ENCODE measurements around the gene LCN10. TPM values are rescaled to one million over a fixed set of nuclear protein-coding genes. Genes with fewer than 3 reads are reported as not detected.

Gene LCN10
- total RNA-seq, 1 experiment from 2014 or later = not detected

GRCh38 chr9:136744773-136745172 lies 2.0 kb upstream of the LCN10 start:
- CTCF ChIA-PET = interaction anchor here (1.0 kb wide), 1 partner anchor 10 kb away, joined by 4 read pairs; no protein-coding TSS in a partner anchor

DNA sequence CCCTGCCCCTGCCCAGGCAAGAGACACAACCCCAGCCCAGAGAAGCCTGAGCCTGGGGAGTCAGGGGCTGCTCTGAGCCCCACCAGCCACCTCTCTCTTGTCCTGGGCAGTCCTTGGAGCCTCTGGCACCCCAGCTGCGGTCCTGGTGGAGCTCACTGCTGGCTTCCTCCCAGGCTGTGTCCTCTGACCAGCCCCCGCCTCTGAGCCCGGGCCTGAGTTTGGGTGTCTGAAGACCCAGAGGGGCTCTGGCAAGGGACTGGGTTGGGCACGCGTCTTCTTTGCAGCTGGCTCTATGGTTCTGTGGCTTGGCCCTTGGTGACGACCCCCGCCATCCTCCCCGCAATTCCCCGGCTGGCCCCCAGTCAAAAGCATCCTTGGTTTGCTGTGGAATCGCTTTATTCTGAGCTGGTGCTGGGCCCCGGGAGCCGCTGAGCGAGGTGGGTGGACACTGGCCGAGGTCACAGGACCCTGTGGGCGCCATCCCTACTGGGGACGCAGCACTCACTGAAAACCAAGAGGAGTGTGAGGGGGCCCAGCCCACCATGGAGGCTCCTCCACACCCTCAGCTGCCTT lies 985 bp upstream of the LCN10 start:
- Mint-ChIP-seq H3K4me1 (ENCODE audit: low read depth, unreplicated experiment) (no peaks in the 10 kb centered on the region), H3K4me3 (ENCODE audit: unreplicated experiment) (no peak overlapping the region), H3K27me3 (ENCODE audit: insufficient read depth, unreplicated experiment) (no peaks in the 10 kb centered on the region), H3K27ac (ENCODE audit: unreplicated experiment) (no peak overlapping the region), H3K9me3 (ENCODE audit: unreplicated experiment) (no peaks in the 10 kb centered on the region), H3K36me3 (ENCODE audit: insufficient read depth, unreplicated experiment) (no peaks in the 10 kb centered on the region)
- no TSS peak for BruUV-seq (replicated peaks)
- intact Hi-C loops (cut with micrococcal nuclease; ENCODE audit: unreplicated experiment) = no loop called here
- Histone ChIP-seq H3K27me3 (replicated peaks; ENCODE audit: control insufficient read depth, insufficient read depth, low read length) (no peaks in the 10 kb centered on the region), H3K36me3 (ENCODE audit: control insufficient read depth, insufficient read depth, low read length) (no peaks in the 10 kb centered on the region), H3K4me3 (ENCODE audit: low read depth, low read length) (no peak overlapping the region), H3K9me3 (no peaks in the 10 kb centered on the region), H3K4me1 (no peaks in the 10 kb centered on the region)
- DNase-seq = no peak
- TF ChIP-seq, protein P1, sequence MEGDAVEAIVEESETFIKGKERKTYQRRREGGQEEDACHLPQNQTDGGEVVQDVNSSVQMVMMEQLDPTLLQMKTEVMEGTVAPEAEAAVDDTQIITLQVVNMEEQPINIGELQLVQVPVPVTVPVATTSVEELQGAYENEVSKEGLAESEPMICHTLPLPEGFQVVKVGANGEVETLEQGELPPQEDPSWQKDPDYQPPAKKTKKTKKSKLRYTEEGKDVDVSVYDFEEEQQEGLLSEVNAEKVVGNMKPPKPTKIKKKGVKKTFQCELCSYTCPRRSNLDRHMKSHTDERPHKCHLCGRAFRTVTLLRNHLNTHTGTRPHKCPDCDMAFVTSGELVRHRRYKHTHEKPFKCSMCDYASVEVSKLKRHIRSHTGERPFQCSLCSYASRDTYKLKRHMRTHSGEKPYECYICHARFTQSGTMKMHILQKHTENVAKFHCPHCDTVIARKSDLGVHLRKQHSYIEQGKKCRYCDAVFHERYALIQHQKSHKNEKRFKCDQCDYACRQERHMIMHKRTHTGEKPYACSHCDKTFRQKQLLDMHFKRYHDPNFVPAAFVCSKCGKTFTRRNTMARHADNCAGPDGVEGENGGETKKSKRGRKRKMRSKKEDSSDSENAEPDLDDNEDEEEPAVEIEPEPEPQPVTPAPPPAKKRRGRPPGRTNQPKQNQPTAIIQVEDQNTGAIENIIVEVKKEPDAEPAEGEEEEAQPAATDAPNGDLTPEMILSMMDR (IDR thresholded peaks at IDR 0.05; ENCODE audit: insufficient read depth in 1 of 2, low read depth in 1 of 2, low read length in 1 of 2, severe bottlenecking in 1 of 2, unreplicated experiment in 1 of 2) = no peak
- CTCF ChIA-PET = interaction anchor here (1.0 kb wide), 1 partner anchor 11 kb away, joined by 4 read pairs; no protein-coding TSS in a partner anchor
- POLR2A ChIA-PET = no interaction called here

More at GRCh38 chr9:136744773-136745172, 2.0 kb upstream of the LCN10 start:
- H3K4me1 Mint-ChIP-seq (ENCODE audit: low read depth, unreplicated experiment) = no peaks in the 10 kb centered on the region
- no peak overlapping the region for H3K27ac Mint-ChIP-seq (ENCODE audit: unreplicated experiment)
- Histone ChIP-seq H3K4me1 (no peaks in the 10 kb centered on the region), H3K9me3 (no peaks in the 10 kb centered on the region), H3K36me3 (ENCODE audit: control insufficient read depth, insufficient read depth, low read length) (no peaks in the 10 kb centered on the region), H3K4me3 (ENCODE audit: low read depth, low read length) (no peak overlapping the region), H3K27me3 (replicated peaks; ENCODE audit: control insufficient read depth, insufficient read depth, low read length) (no peaks in the 10 kb centered on the region)
- no peaks in the 10 kb centered on the region for H3K36me3 Mint-ChIP-seq (ENCODE audit: insufficient read depth, unreplicated experiment)
- POLR2A ChIA-PET = no interaction called here
- intact Hi-C loops (cut with micrococcal nuclease; ENCODE audit: unreplicated experiment) = no loop called here
- TF ChIP-seq, protein P1 (IDR thresholded peaks at IDR 0.05; ENCODE audit: insufficient read depth in 1 of 2, low read depth in 1 of 2, low read length in 1 of 2, severe bottlenecking in 1 of 2, unreplicated experiment in 1 of 2) = no peak
- H3K9me3 Mint-ChIP-seq (ENCODE audit: unreplicated experiment) = no peaks in the 10 kb centered on the region
- H3K27me3 Mint-ChIP-seq (ENCODE audit: insufficient read depth, unreplicated experiment) = no peaks in the 10 kb centered on the region
- no peak for DNase-seq
- no TSS peak for BruUV-seq (replicated peaks)
- no peak overlapping the region for H3K4me3 Mint-ChIP-seq (ENCODE audit: unreplicated experiment)

DNA sequence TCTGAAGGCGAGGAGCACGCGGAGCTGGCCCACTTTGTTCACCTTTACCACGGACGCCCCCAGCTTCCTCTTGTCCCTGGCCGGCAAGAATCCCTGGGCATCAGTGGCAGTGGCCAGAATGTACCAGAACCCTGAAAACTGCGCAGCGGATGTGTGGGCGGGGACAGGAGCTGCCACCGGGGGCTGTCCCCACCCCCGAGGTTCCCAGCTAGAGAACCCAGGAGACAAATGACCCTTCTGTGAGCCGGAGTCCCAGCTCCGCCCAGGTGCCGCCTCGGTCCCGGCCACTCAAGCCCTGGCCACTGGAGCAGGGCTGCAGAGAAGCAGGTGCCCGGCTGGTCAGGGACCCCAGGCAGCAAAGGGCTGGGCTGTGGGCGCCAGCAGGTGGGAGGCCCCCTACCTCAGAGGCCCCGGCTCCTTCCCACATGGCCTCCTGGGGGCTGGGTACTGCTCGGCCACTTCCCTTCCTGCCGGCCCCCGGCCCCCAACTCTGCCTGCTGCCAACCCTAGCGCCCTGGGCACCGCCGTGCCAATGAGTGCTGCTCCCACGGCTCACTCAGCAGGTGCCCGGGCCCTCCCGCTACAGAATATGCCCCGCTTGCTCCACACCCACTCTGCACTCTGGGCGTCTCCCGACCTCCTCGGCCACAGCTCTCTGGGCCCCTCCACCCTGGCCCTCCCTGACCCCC lies 713 bp downstream of the LCN10 start:
- intact Hi-C loops (cut with micrococcal nuclease; ENCODE audit: unreplicated experiment) = no loop called here
- DNase-seq = no peak
- H3K27me3 Mint-ChIP-seq (ENCODE audit: insufficient read depth, unreplicated experiment) = no peaks in the 10 kb centered on the region
- TF ChIP-seq, protein P1 (IDR thresholded peaks at IDR 0.05; ENCODE audit: insufficient read depth in 1 of 2, low read depth in 1 of 2, low read length in 1 of 2, severe bottlenecking in 1 of 2, unreplicated experiment in 1 of 2) = no peak
- Histone ChIP-seq H3K27me3 (replicated peaks; ENCODE audit: control insufficient read depth, insufficient read depth, low read length) (no peaks in the 10 kb centered on the region), H3K9me3 (no peaks in the 10 kb centered on the region), H3K36me3 (ENCODE audit: control insufficient read depth, insufficient read depth, low read length) (no peaks in the 10 kb centered on the region), H3K4me3 (ENCODE audit: low read depth, low read length) (no peak overlapping the region), H3K4me1 (no peaks in the 10 kb centered on the region)
- no TSS peak for BruUV-seq (replicated peaks)
- ChIA-PET CTCF (interaction anchor here (1.0 kb wide), 1 partner anchor 14 kb away, joined by 4 read pairs; no protein-coding TSS in a partner anchor), POLR2A (interaction anchor here (0.6 kb wide), 1 partner anchor 74 kb away, joined by 3 read pairs; no protein-coding TSS in a partner anchor)
- no peak overlapping the region for H3K4me3 Mint-ChIP-seq (ENCODE audit: unreplicated experiment)
- H3K4me1 Mint-ChIP-seq (ENCODE audit: low read depth, unreplicated experiment) = no peaks in the 10 kb centered on the region
- no peak overlapping the region for H3K27ac Mint-ChIP-seq (ENCODE audit: unreplicated experiment)
- H3K36me3 Mint-ChIP-seq (ENCODE audit: insufficient read depth, unreplicated experiment) = no peaks in the 10 kb centered on the region
- H3K9me3 Mint-ChIP-seq (ENCODE audit: unreplicated experiment) = no peaks in the 10 kb centered on the region
